ENCODE data around the gene MORN4.
A peak's percentile ranks its signal among the peaks of the same experiment; 100 is the strongest.
"Not testable (repeated sequence)": the region's sequence is repeated elsewhere in the genome, so short reads cannot be mapped to it uniquely, and the experiment has no call there.

Gene MORN4

DNA sequence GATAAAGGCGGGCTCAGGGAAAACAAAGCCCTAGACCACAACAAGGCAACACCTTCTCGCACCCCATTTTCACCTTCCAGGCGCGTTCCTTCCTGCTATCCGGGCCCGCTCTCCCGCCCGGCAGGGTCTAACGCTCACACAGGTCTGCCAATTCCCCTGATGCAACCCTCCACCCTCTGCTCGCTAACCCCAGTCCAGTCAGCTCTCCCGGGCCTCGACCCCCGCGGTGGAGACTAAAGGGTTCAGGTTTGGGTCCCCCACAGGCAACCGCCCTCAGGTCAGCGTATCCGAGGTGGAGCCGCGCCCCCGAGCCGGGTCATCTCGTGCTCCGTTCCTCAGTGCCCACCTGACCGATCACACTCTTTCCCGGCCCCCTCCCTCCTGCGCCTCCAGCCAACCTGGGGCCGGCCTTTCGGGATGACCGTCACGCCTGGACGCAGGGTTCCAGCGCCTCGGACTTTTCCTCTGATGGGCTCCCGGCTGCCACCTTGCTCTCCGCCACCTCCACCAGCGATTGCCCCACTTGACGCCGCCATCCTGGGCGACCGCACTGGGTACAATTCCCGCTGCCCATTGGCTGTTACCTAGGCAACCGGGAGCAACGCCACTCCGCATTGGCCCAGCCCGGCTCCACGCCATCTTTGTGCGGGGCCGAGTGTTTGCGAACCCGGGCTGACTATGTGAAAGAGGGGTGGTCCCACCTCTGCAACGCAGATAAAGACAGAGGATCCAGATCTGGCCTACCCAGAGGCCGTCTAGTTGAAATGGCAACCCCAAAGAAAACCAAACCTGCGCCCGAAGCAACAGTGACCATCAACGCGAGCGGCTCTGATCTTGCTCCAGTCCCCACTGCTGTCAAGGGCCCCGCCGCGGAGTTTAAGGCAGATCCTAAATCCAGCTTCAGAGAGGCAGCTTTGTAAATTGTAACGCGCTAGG lies at the start of gene MORN4:
Gene MORN4 (minus strand): TSS at position 552 of the 936 bp plus-strand sequence. CDS start 13,847 bp downstream, outside the sequence.
- DNase-seq = peak; percentile 88 to 90

DNA sequence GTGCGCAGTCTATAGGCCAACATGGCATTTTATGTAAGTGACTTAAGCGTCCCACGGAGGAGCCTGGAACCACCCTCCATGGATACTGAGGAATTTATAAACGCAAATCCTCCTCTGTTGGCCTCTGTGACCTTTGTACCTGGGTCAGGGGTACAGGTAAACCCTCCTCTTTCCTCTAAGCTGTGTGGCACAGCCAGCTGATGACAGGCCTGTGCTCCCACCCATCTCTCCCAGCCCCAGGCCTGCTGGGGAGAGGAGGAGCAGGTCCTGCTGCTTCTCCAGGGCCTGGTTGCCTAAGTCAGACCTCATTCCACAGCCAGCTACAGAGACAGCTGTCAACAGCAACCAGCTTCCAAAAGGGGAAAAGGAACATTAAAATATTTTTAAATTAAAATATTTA lies 48.7 kb upstream of the MORN4 start:
- no peak for DNase-seq

DNA sequence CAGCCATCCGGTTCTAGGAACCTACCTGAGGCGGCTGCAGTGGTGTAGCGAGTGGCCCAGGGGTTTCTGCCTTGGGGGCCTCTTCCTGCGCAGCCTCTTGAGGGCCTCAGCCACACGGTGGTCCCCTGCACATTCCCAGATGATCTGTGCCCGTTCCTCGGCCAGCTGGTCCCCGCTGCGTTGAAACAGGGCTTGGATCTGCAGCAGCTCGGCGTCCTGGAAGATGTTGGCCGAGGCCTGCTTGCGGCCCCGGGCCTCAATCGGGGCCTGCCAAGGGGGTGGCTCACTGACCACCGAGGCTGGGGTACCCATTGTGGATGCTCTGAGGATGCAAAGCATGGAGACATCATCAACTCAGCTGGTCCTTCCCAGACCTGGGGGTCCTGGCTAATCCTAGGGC lies 46.3 kb upstream of the MORN4 start:
- DNase-seq = no peak

DNA sequence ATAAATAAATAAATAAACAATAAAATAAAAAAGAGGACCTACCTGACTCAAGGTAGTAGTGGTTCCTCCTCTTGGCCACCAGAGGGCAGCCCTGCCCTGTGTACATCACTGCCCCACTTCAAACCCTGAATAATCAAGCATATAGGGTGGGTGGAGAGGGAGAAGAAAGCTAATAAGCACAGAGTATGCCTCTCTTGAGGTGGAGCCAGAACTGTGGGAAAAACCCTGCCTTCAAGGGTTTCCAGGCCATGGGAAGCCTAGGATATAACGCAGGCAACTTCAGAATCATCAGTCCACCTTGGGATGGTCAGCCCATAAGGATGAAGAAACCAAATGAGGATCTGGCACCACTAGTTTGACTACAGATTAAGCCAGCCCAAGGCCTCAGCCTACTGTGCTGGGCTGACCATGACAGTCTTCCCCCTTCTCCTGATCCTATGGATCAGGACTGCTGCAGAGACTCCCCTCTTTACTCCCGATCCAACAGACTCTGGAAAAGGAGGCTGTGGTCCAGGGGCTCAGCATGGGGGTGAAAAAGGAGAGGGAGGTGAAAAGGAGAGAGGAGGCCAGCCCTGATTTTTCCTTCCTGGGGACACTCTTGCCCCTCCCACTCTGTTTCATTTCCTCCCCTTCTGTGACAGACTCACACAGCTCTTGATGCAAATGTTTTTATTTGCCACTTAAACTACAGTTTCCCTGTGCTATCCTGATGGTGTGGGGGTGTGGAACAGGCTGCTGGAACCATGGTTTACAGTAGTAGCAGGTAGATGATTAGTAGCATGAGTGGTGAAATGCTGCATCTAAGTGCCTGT lies 43.7 kb upstream of the MORN4 start:
- peak; percentile 45 to 48 for DNase-seq

DNA sequence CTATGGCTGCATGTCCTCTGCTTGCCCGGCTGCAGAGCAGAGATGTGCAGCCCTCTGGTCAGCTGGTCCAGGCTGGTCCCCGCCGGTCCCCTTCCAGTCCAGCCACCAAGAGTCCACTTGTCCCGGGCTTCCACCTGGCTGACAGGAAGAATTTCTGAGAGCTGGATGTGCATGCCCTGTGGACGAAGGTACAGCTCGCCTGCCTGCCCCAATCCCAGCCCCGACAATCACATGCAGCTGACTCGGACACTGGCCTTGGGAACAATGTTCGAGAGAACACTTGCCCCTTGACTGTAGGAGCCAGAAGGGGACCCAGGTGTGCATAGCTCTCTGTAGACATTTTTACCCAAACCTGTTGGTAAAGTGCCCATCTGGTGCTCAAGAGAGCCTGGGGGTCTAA lies 41.9 kb upstream of the MORN4 start:
- no peak for DNase-seq

DNA sequence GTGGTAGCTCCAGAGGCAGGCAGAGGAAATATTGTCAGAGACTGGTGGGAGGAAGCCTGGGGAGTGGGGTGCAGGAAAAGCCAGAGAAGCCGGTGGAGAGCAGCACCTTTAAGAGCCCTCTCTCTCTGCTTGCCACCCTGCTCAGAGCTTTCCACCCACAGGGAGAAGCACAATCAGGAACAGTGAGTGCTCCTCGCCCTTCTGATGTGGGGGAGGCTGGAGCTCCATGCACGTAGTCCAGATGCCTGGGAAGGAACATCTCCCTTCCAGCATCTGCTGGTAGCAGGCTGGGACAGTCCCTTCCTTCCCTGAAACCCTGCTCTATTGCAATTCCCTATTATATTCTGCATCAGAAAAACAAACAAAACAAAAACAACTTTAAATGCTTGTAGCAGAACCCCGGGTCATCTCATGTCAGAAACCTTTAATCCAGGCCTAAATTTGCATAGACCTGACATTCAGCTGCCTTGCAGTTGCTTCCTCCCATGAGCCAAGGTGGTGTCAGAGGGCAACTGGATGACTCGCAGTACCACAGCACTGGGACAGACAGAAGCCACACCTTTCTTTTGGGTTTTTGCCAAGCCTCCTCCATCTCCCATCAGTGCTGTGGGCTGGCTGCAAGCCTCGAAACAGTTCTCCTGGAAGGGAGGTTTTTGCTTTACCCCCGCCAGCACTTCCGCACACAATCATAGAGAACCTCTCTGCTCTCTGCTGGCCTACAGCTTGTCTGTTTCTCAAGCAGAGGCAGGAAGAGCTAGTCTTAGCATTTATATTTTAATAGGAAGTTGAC lies 40.6 kb upstream of the MORN4 start:
- no peak for DNase-seq

DNA sequence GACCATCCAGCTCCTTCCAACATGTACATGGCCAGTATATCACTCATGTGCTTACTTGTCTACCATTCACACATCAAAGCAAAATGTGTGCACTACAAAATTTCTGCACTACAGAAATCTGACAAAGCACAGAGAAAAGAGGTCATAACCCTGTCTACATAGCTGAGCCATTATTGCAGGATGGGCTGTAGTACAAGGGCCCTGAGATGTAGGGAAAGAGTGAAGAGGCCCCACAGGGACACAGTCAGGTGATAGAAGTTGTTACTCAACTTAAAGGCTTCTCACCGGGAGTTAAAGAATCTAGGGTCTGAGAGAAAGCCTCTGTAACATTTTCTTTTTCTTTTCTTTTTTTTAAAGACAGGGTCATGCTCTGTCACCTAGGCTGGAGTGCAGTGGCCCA lies 36.3 kb upstream of the MORN4 start:
- no peak for DNase-seq

DNA sequence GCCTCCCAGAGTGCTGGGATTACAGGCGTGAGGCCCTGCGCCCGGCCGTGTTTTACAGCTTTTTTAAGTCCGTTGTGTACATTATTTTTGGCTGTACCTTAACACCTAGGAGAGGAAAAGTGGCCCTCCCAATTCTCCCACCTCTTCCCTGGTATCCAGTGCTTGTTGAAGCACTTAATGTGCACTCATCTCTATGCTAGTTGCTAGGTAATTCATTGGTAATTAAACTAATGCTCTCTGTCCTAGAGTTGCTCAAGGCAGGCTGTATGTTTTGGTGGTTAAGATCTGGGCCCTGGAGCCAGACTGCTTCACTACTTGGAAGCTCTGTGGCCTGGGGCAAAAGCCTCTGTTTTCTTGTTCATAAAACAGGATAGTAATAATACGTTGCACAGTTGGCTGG lies 34.2 kb upstream of the MORN4 start:
- no peak for DNase-seq

DNA sequence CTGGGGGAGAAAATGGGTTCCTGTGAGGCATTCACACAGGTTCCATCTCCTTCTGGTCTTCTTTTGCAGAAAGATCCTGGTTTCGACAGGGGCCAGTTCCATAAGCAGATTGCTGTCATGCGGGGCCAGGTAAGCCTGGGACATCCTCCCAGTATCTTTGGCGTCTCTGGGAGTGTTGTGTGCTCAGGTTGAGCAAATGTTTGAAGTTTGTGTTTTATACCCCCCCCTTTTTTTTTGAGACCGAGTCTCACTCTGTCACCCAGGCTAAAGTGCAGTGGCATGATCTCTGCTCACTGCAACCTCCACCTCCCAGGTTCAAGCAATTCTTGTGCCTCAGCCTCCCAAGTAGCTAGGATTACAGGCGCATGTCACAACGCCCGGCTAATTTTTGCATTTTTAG lies 33.7 kb upstream of the MORN4 start:
- no peak for DNase-seq

DNA sequence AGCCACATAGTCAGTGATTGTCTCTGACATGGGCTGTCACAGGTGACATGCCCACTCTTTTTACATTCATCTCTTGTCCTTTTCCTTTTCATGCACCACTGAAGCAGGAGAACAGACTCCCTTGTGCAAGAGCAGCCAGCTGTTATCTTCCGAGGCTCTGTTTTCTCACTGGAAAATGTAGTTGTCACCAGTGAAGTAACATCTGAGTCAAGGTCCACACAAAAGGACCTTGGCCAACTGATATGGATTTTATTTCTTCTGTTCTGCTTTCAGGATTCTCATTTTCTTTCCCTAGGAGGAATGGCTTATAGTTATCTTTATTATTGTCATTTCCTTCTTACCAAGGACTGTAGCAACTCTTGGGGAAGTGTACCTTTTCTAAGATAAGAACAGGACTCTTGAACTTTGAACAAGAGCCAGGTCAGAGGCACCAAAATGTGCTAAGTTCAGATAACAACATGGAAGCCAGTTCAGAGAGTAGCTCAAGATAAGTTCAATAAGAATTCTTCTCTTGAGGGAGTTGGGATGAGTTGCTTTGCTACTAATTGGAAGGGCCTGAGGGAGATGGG lies 31.1 kb upstream of the MORN4 start:
- no peak for DNase-seq

DNA sequence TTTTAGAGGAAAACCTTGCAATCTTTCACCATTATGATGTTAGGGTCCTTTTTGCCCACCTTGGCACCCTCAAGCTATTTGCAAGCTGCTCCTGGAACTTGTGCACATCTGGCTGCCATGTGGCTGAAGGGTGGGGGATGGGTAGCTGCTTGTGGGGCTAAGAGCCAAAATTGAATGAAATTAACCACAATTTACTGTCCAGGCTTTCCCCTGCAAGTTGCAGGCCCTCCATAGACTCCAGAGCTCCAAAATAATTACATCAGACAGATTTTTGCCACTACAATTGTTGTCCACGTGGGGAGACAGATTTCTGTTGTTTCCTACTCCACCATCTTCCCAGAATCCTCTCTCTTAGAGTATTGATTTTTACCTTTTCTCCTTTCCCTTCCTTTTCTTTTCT lies 26.3 kb upstream of the MORN4 start:
- DNase-seq = no peak

DNA sequence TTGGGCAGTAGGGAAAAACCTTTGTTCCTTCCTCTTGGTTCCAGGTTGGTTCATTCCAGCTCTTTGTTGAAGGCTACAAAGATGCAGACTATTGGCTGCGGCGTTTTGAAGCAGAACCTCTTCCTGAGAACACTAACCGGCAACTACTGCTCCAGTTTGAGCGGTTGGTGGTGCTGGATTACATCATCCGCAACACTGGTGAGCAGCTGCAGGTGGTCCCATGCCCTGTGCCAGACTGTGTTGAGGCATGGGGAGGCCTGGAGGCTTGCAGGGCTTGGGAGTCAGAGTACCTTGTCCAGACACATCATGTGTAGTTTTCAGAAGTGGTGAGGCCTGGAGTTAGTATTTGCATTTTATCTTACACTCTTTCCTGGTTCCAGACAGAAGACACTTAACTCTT lies 23.5 kb upstream of the MORN4 start:
- DNase-seq = no peak

DNA sequence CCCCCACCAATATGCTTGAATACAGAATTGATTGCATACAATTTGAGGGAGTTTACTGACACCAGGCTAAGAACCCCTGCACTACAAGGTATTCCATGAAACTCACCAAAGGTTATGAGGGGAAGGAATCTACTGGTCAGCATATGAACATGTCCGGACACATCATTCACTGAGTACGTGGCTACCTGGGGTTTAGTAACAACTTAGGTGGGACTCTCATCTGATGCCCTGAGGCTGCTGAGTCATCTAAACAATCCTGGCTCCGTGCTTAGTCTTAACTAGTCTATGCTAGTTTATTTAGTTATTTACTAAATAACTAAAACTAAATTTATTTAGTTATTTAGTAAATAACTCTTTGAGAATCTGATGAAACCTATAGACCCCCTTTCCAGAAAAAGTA lies 18.5 kb upstream of the MORN4 start:
- no peak for DNase-seq

DNA sequence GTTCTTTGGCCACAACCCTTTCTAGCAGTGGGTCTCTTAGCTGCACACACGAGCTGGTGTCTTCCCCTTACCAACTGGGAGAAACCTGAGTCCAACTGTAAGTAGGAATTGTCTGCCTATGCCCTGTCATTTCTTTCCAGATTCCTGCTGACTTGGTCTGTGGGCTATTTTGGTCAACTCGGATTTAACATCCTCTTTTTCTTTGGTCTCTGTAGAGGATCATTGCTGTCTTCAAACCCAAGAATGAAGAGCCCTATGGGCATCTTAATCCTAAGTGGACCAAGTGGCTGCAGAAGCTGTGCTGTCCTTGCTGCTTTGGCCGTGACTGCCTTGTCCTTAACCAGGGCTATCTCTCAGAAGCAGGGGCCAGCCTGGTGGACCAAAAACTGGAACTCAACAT lies 17.4 kb upstream of the MORN4 start:
- no peak for DNase-seq

DNA sequence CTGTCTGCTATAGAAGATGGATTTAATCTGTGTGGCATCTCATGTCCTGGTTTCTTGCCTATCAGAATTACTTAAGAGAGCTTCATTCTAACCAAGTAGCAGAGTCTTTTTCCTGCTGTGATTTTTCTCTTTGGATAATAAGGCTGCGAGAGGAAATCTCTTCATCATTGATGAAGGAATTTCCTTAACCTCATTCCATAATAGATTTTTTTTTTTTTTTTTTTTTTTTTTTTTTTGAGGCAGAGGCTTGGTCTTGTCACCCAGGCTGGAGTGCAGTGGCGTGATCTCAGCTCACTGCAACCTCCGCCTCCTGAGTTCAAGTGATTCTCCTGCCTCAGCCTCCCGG lies 16.1 kb upstream of the MORN4 start:
- DNase-seq = not testable (repeated sequence)

DNA sequence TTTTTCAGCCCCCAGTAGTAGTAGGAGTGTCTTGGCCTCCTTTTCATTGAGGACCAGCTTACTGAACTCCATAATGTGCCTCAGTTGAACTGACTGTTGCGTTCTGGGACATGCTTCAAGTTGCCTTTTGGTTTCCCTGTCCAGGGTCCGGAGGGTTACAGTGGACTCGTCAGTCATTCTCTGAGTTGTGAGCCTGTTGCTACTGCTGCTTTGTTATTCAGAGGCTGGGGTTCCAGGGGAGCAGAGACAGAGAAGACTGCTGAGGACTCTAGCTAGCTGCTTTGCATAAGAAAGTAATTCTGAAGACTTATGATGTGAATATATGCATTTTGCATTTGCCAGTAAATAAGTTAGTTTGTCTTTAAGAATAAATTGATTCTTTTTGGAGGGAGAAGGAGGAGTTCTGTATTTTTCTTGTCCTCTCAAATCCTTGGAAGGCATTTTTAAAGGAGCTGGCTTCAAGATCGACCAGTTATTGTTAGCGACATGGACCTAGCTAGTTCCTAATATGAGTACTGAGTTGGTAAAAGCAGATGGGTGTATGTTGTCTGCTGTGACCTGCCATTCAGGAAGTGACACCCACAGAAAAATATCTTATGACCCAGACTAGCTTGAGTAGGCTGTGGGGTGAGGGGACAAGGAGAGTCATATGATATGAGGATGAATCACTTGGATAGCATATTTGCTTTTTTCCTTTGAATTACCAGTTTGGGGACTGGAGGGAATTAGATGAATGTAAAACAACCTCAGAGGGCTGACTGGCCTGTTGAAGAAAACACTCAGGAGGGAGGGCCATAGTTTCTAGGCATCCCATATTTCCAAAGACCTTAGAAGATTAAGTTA lies 15.5 kb upstream of the MORN4 start:
- peak; percentile 42 to 43 for DNase-seq

DNA sequence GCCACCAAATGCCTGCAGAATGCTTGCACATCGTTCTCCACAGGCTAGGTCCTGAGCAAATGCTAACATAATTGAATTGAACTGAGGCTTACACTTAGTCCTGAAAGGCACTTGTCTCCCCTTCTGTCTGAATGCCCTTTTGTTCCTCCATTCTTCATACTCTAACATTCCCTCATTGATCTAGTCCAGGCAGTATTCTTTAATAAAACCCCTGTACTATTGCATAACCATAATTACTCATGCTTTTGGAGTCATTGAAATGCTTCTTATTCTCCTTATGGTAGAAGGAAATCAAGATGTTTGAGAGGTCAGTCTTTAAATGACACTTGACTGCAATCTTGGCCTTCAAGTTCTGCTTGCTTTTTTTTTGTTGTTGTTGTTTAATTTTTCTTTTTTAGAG lies 14.3 kb upstream of the MORN4 start:
- no peak for DNase-seq

DNA sequence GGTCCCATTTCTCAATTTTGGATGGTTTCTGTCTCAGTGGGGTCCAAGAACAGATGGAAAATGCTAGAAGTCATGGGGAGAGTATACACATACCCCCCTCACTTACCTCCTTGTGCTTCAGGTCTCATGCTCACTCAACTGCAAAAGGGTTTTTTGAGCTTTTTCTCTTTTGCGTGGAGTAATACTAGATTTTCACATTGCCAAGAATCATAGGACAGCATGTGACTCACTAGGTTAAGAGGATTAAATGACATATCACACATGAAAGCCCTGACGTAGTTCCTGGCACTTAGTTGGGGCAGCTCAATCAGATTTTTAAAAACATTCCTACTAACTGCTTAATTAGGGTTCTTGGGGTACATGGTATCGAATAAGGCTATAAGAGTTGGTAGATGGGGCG lies 11.6 kb upstream of the MORN4 start:
- no peak for DNase-seq

DNA sequence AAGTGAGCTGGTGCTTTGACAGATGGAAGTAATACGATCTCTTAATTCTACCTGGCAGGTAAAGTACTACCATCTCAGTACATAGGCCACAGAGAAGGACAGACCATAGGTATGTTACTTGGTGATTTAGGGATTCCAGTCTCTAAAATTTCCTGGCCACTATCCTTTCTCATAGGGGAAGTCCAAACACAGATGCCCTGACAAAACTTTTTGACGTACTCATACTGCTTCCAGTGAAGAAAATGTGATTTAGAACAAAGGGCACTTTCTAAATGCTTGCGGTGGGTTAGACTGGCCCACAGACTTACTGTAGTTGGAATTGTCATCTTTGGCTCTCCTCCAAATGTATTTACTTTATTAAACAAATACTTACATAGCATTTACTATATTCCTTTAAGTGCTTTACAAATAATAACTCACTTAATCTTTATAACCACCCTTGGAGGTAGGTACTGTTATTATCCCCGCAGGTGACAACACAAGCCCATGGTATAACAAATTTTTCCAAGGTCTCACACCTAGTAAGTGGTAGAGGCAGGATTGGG lies 10.2 kb upstream of the MORN4 start:
- DNase-seq = no peak

DNA sequence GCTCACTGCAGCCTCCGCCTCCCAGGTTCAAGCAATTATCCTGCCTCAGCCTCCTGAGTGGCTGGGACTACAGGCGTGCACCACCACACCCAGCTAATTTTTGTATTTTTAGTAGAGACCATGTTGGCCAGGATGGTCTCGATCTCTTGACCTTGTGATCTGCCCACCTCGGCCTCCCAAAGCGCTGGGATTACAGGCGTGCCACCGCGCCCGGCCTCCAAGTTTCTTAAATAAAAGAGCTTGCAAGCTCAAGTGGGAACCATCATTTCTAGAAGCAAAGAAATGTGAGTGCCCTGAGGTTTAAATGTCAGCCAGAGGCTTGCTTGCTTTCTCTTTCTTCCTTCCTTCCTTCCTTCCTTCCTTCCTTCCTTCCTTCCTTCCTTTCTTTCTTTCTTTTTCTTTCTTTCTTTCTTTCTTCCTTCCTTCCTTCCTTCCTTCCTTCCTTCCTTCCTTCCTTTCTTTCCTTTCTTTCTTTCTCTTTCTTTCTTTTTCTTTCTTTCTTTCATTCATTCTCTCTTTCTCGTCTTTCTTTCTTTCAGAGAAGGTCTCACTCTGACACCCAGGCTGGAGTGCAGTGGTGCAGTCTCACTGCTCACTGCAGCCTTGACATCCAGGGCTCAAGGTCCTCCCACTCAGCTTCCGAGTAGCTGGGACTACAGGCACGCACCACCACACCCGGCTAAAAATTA lies 9.3 kb upstream of the MORN4 start:
- not testable (repeated sequence) for DNase-seq

Data from activated CD4-positive, alpha-beta T cell treated with anti-CD3 and anti-CD28 coated beads for 4 hours (primary cell).